GM21360 (cell line): ENCODE results near the gene CHODL.

Experiments
- ATAC-seq: cut with Tn5 transposase; IDR thresholded peaks from one replicate; pipeline ENCODE4 v1.9.1; 2021; ENCODE audit warnings: mild to moderate bottlenecking, moderate library complexity; ENCODE audit not compliant: unreplicated experiment

Gene CHODL

GRCh38 chr21:18285379-18285778 is 40.7 kb downstream of the CHODL start:
- no peak for ATAC-seq

GRCh38 chr21:18289876-18290275 is 45.2 kb downstream of the CHODL start:
- no peak for ATAC-seq

- ATAC-seq, result no peak
These were observed 49.5 kb downstream of the CHODL start for GRCh38 chr21:18294100-18294499.

- ATAC-seq, result no peak
These were observed 53.6 kb downstream of the CHODL start for GRCh38 chr21:18298228-18298627.
